GM19099 (cell line): ENCODE measurements around the gene PCSK1N.

Experiments
- POLR2A ChIP-seq: IDR thresholded peaks from 3 replicates; pipeline ENCODE4 v1.6.1; 2011; ENCODE audit warnings: low read depth; ENCODE audit not compliant: insufficient read length; ENCODE audit errors: extremely low read depth

The PCSK1N gene

GRCh38 chrX:48782795-48783194, 52.6 kb downstream of the PCSK1N start:
- no peak for TF ChIP-seq POLR2A

- no peak for TF ChIP-seq POLR2A
These were observed 53.2 kb downstream of the PCSK1N start for GRCh38 chrX:48782216-48782615.

GRCh38 chrX:48781705-48782104, 53.7 kb downstream of the PCSK1N start:
- TF ChIP-seq POLR2A = no peak
